HG03175 (cell line): ENCODE measurements around the gene PIRT.
"Not testable (repeated sequence)": the region's sequence is repeated elsewhere in the genome, so short reads cannot be mapped to it uniquely, and the experiment has no call there.

Source experiments
- ATAC-seq: cut with Tn5 transposase; IDR thresholded peaks from one replicate; pipeline ENCODE4 v1.9.1; 2021; ENCODE audit warnings: mild to moderate bottlenecking, moderate library complexity; ENCODE audit not compliant: unreplicated experiment

Gene PIRT

GRCh38 chr17:10837921-10838320 is at the start of gene PIRT:
Gene PIRT, minus strand, starts transcription at chr17:10838087. Its CDS starts 12,442 bp downstream, at chr17:10825645.
- ATAC-seq = no peak

- no peak for ATAC-seq
Observed at GRCh38 chr17:10881959-10882358, 44.1 kb upstream of the PIRT start.

DNA sequence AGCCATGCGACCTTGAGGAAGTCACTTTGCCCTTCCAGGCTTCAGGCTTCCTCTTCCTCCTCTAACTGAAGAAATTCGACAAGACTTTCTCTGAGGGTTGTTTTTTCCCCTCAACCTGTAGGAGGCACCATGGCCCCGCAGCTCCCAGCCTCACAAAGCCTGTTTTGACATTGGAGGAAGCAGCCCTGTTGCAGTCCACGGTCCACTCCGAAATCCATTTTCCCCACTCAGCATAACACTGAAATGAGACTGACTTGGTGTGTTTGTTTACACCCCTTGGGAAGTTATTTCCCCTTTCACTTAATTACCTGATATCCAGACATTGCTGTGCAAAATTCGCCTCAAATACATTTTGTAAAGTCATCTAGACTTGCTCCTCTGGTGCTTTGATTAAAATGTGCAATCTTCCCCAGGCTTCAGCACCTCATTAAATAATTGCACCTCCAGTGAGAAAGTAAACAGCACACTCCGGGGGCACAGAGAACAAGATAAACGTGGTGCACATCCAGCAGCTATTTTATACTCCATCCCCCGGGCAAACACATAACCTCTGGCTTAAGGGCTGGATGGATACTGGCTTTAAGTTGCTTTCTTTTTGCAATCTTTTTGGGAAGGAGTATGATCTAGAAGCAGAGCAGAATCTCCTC is 41.4 kb upstream of the PIRT start:
- ATAC-seq = no peak

GRCh38 chr17:10875984-10876555 is 38.2 kb upstream of the PIRT start:
- ATAC-seq = no peak

- no peak for ATAC-seq
Observed at GRCh38 chr17:10875430-10875851, 37.6 kb upstream of the PIRT start.

DNA sequence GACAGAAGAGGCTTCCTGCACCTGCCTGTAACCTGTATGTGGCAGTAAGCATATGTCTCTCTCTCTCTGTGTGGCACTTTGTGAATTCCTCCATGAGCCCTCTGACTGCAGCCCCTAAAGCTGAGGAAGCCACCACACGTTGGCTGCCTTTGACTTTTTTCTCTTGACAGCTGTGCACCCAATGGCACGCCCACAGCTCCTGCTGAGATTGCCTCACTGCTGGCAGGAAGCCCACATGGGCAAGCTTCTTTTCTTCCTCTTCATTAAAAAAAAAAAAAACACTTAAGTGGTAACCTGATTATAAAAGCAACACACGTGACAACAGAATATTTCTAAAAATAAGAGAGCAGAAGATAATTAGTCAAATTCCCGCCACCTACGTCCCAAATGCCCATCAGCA is 34.0 kb upstream of the PIRT start:
- no peak for ATAC-seq

- ATAC-seq = no peak
Observed at GRCh38 chr17:10870336-10871050, 32.6 kb upstream of the PIRT start.

DNA sequence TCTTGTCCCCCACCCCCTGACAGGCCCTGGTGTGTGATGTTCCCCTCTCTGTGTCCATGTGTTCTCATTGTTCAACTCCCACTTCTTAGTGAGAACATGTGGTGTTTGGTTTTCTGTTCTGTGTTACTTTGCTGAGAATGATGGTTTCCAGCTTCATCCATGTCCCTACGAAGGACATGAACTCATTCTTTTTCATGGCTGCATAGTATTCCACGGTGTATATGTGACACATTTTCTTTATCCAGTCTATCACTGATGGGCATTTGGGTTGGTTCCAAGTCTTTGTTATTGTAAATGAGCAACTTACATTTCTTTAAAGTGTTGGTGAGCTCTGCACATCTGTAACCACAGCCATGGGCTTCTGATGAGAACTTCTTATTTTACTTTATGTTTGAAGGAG is 30.9 kb upstream of the PIRT start:
- not testable (repeated sequence) for ATAC-seq

GRCh38 chr17:10859051-10859450 is 21.2 kb upstream of the PIRT start:
- no peak for ATAC-seq

DNA sequence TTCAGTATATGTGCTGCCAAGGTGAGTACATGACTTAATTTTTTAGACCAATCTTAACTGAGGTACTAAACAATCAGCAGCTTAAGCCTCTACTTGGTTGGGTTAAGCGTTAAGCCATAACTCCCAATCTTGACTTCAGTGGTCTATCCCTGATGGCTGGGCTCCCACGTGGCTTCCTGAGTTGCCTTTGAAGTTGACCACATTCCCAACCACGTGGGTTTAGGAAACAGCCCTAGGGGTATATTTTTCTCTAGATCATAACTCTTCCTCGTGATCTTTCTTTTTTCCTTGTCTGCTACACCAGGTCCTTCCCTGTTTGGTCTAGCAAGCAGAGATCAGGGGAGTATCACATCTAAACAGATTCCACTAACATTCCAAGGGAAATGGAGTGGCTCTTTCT is 20.1 kb upstream of the PIRT start:
- no peak for ATAC-seq

DNA sequence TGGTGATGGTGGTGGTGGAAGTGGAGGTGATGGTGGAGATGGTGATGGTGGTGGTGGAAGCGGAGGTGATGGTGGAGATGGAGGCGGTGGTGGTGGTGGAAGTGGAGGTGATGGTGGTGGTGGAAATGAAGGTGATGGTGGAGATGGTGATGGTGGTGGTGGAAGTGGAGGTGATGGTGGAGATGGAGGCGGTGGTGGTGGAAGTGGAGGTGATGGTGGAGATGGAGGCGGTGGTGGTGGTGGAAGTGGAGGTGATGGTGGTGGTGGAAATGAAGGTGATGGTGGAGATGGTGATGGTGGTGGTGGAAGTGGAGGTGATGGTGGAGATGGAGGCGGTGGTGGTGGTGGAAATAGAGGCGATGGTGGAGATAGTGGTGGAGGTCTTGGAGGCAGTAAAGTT is 8.7 kb upstream of the PIRT start:
- ATAC-seq = not testable (repeated sequence)

- no peak for ATAC-seq
Observed at GRCh38 chr17:10845388-10845751, 7.5 kb upstream of the PIRT start.

DNA sequence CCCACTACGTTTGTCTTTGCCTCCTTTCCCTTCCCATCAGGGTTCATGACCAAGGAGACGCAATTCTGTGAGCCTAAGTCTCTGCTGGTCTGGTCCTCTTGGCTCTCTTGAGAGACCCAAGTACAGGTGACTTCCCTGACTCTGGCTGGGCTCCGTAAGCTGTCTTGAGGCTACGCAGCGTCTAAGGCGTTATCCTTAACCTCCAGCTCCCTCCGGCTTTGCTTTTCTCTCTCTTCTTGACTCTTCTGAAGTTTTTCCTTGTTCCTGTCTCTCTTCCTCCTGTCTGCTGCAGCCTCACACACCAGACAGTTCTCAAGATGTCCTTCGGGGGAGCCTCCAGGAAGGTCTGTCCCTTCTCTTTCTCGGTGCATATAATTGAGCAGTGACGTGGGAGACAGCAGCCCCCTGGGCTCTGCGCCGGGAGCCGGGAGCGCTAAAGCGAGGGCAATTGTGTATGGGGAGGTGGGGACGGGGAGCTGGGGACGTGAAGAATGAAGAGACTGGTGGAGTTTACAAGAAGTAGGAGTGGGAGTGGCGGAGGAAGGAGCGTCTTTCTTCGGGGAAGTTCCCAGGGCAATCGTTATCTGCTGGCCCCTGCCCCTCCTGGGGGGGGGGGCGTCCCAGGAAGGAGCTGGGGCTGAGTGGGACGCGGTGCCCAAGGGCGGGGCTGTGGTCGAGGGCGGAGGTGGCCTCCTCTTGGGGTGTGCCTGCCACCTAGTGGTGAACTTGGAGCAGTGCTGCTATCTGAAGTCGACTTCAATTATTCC is 6.9 kb upstream of the PIRT start:
- peak; percentile 87 for ATAC-seq

- no peak for ATAC-seq
Observed at GRCh38 chr17:10843811-10844210, 5.9 kb upstream of the PIRT start.

- no peak for ATAC-seq
Observed at GRCh38 chr17:10842658-10843057, 4.8 kb upstream of the PIRT start.

DNA sequence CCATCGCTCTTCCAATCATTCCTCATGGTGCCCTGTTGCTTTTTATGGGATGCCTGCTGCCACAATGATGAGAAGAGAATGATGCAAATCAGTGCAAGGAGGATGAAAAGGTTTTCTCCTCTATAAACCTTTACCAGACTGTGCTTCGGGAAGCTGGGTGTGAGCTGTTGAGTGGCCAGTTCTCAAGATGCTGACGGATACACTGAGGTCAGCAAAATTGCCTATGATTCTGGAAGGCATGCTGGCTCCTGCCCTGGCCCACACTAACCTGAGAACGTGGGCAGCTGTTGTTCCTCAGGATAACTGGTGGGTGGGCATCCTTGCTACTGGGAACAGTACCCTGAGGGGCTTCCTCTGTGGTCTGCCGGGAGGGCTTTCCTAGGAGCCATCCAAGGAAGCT is 795 bp upstream of the PIRT start:
- no peak for ATAC-seq

DNA sequence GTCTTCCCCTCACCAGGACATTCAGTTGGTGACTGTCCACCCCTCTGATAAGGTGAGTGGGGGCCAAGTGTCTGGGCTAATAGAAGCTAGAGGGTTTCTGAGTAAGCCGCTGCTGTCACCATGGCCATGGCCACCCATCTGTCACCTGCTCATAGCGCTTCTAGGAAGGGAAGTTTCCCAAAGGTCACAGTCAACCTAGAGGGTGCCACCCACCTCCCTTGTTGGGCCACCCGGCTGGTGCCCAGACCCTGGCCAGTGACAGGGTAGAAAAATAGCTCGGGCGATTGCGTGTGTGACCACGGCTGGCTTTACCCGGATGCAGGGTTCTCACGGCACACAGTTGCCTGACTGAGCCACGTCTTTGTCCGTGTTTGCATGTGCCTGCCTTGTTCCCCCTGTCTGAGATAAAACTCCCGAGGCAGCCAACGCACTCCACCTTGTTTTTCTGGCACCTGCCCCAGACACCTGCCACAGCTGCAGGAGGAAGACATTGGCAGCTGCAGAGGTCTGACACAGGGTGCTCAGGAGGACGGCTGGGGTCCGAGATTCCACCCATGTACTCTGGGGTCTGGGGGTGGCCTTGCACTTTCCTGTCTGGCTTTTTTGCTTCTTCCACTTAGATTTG is 809 bp downstream of the PIRT start:
- ATAC-seq = no peak

- ATAC-seq = no peak
Observed at GRCh38 chr17:10836145-10836544, 1.7 kb downstream of the PIRT start.

DNA sequence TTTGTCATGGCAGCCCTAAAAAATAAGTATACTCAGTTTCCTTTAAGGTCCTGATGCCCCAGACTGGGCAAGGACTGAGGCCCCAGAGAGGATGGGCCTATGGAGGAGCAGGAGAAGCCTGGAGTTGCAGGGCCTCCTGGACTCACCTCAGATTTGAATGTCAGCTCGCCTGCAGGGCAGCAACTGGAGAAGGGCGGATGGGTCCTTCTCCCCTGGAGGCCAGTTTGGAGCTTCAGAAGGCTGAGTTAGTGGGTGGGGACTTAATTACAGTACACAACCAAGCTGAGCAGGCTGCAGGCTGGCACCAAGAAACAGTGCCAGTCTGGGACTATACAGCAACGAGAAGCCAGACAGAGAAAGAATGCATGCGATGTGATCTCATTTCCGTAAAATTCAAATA is 6.2 kb downstream of the PIRT start:
- ATAC-seq = no peak

DNA sequence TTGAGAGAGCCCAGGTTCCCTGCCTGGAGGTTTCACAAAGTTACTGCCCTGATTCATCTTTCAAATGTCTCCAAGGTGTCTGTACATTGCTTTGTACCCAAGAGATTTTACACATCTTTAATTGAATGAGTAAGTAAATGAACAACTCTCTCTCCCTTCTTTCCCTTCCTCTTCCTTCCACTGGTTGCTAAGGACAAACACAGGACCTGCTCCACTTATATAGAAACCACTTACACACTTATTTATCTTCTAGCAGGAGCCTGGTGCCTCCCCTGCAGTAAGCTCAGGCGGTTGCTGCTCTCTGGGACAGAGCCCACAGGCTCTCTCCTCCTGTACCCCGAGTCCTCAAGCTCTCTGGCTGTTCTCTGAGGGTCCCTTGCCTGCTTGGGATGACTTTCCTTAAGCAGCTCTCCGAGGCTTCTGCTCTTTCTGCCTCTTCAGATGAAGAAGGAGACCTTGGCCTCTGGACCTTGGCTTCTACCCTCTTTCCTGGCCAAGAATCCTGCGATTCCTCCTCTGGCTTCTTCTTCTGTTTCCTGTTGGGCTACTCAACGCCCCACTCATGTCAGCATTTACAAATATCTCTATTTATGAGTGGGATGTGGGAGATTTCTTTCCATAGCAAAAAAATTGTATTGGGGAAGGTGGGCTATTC is 9.9 kb downstream of the PIRT start:
- no peak for ATAC-seq

GRCh38 chr17:10824874-10825273 is 13.0 kb downstream of the PIRT start:
- ATAC-seq = no peak
